Measurements from ENCODE around the gene MAGIX.

MAGIX gene

DNA sequence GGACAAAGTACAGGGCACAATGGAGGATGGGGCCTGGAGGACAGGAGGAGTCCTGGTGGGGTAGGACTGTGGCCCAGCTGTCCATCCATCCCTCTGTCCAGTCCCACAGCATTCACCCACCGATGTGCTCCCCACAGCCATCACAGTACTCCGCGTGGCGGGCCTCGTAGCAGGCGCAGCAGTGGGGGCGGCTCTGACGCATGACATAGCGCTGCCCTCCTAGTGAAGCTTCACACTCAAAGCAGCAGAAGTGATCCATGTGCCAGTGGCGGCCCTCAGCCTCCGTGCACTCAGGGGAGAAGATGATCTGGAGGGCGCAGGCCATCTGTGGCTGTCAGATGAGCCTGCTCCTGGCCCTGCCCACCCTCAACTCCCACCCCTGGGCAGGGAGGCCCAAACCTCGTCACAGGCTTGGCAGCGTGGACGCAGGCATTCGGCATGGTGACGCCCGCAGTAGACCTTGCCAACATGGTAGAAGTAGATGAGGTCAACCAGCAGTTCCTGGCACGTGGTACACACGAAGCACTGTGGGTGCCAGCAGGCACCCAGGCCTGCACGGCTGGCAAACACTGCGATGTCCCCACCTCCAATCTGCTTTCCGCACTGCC lies 15.4 kb downstream of the MAGIX start (continued):
- TF ChIP-seq, protein P1, sequence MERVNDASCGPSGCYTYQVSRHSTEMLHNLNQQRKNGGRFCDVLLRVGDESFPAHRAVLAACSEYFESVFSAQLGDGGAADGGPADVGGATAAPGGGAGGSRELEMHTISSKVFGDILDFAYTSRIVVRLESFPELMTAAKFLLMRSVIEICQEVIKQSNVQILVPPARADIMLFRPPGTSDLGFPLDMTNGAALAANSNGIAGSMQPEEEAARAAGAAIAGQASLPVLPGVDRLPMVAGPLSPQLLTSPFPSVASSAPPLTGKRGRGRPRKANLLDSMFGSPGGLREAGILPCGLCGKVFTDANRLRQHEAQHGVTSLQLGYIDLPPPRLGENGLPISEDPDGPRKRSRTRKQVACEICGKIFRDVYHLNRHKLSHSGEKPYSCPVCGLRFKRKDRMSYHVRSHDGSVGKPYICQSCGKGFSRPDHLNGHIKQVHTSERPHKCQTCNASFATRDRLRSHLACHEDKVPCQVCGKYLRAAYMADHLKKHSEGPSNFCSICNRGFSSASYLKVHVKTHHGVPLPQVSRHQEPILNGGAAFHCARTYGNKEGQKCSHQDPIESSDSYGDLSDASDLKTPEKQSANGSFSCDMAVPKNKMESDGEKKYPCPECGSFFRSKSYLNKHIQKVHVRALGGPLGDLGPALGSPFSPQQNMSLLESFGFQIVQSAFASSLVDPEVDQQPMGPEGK (CRISPR knock-in tag; IDR thresholded peaks at IDR 0.05; ENCODE audit: borderline replicate concordance), result no peak
- TF ChIP-seq TCF4 (CRISPR knock-in tag; IDR thresholded peaks at IDR 0.05; ENCODE audit: borderline replicate concordance) (no peak), ZNF565 (CRISPR knock-in tag; conservative IDR thresholded peaks at IDR 0.05; ENCODE audit: low read depth) (no peak), ARNTL (CRISPR knock-in tag; IDR thresholded peaks at IDR 0.05; ENCODE audit: borderline replicate concordance, low read depth) (no peak), SNAI2 (CRISPR knock-in tag; IDR thresholded peaks at IDR 0.05) (no peak), BACH2 (CRISPR knock-in tag; IDR thresholded peaks at IDR 0.05; ENCODE audit: borderline replicate concordance) (no peak), RARB (CRISPR knock-in tag; IDR thresholded peaks at IDR 0.05) (no peak), ZFP3 (CRISPR knock-in tag; IDR thresholded peaks at IDR 0.05) (no peak)

DNA sequence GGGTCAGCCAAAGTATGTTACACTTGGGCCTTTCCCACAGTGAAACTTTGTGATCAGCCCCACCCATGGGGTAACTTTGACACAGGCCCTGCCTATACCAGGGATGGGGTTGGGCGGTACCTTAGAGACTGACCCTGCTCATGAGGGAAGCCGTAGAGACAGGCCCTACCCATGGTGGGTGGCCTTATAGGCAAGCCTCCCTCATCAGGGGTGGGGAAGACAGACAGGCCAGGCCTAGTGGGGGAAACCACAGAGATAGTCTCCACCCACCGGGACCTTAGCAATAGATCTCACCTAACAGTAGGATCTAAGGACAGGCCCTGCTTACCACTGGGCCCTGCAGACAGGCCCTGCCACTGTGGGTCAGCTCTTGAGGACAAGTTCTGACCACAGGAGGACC lies 16.0 kb downstream of the MAGIX start:
- TF ChIP-seq, protein P2, sequence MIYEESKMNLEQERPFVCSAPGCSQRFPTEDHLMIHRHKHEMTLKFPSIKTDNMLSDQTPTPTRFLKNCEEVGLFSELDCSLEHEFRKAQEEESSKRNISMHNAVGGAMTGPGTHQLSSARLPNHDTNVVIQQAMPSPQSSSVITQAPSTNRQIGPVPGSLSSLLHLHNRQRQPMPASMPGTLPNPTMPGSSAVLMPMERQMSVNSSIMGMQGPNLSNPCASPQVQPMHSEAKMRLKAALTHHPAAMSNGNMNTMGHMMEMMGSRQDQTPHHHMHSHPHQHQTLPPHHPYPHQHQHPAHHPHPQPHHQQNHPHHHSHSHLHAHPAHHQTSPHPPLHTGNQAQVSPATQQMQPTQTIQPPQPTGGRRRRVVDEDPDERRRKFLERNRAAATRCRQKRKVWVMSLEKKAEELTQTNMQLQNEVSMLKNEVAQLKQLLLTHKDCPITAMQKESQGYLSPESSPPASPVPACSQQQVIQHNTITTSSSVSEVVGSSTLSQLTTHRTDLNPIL (CRISPR knock-in tag; IDR thresholded peaks at IDR 0.05; ENCODE audit: low read depth), result no peak
- TF ChIP-seq SNAI2 (CRISPR knock-in tag; IDR thresholded peaks at IDR 0.05), result no peak
- no peak for TF ChIP-seq ISL1 (CRISPR knock-in tag; IDR thresholded peaks at IDR 0.05)
- TF ChIP-seq OSR1 (CRISPR knock-in tag; IDR thresholded peaks at IDR 0.05), result no peak
- TF ChIP-seq ESRRG (CRISPR knock-in tag; IDR thresholded peaks at IDR 0.05), result no peak
- no peak for TF ChIP-seq ZC3H10 (CRISPR knock-in tag; IDR thresholded peaks at IDR 0.05)
- no peak for TF ChIP-seq ARNTL (CRISPR knock-in tag; IDR thresholded peaks at IDR 0.05; ENCODE audit: borderline replicate concordance, low read depth)
- TF ChIP-seq RARB (CRISPR knock-in tag; IDR thresholded peaks at IDR 0.05), result no peak
- no peak for TF ChIP-seq CSDC2 (CRISPR knock-in tag; IDR thresholded peaks at IDR 0.05)
- no peak for TF ChIP-seq ZNF70 (CRISPR knock-in tag; IDR thresholded peaks at IDR 0.05)
- TF ChIP-seq, protein P3, sequence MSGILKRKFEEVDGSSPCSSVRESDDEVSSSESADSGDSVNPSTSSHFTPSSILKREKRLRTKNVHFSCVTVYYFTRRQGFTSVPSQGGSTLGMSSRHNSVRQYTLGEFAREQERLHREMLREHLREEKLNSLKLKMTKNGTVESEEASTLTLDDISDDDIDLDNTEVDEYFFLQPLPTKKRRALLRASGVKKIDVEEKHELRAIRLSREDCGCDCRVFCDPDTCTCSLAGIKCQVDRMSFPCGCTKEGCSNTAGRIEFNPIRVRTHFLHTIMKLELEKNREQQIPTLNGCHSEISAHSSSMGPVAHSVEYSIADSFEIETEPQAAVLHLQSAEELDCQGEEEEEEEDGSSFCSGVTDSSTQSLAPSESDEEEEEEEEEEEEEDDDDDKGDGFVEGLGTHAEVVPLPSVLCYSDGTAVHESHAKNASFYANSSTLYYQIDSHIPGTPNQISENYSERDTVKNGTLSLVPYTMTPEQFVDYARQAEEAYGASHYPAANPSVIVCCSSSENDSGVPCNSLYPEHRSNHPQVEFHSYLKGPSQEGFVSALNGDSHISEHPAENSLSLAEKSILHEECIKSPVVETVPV (CRISPR knock-in tag; IDR thresholded peaks at IDR 0.05), result no peak
- TF ChIP-seq ZNF565 (CRISPR knock-in tag; conservative IDR thresholded peaks at IDR 0.05; ENCODE audit: low read depth), result no peak
- TF ChIP-seq, protein P4, sequence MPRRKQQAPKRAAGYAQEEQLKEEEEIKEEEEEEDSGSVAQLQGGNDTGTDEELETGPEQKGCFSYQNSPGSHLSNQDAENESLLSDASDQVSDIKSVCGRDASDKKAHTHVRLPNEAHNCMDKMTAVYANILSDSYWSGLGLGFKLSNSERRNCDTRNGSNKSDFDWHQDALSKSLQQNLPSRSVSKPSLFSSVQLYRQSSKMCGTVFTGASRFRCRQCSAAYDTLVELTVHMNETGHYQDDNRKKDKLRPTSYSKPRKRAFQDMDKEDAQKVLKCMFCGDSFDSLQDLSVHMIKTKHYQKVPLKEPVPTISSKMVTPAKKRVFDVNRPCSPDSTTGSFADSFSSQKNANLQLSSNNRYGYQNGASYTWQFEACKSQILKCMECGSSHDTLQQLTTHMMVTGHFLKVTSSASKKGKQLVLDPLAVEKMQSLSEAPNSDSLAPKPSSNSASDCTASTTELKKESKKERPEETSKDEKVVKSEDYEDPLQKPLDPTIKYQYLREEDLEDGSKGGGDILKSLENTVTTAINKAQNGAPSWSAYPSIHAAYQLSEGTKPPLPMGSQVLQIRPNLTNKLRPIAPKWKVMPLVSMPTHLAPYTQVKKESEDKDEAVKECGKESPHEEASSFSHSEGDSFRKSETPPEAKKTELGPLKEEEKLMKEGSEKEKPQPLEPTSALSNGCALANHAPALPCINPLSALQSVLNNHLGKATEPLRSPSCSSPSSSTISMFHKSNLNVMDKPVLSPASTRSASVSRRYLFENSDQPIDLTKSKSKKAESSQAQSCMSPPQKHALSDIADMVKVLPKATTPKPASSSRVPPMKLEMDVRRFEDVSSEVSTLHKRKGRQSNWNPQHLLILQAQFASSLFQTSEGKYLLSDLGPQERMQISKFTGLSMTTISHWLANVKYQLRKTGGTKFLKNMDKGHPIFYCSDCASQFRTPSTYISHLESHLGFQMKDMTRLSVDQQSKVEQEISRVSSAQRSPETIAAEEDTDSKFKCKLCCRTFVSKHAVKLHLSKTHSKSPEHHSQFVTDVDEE (CRISPR knock-in tag; IDR thresholded peaks at IDR 0.05), result no peak
- TF ChIP-seq BACH2 (CRISPR knock-in tag; IDR thresholded peaks at IDR 0.05; ENCODE audit: borderline replicate concordance), result no peak
- no peak for TF ChIP-seq ZNF8 (CRISPR knock-in tag; IDR thresholded peaks at IDR 0.05)
- TF ChIP-seq ZFP3 (CRISPR knock-in tag; IDR thresholded peaks at IDR 0.05), result no peak
- no peak for TF ChIP-seq GLIS3 (CRISPR knock-in tag; IDR thresholded peaks at IDR 0.05)
- TF ChIP-seq PPARA (CRISPR knock-in tag; IDR thresholded peaks at IDR 0.05; ENCODE audit: borderline replicate concordance), result no peak
- TF ChIP-seq, protein P1 (CRISPR knock-in tag; IDR thresholded peaks at IDR 0.05; ENCODE audit: borderline replicate concordance), result no peak
- no peak for ATAC-seq

DNA sequence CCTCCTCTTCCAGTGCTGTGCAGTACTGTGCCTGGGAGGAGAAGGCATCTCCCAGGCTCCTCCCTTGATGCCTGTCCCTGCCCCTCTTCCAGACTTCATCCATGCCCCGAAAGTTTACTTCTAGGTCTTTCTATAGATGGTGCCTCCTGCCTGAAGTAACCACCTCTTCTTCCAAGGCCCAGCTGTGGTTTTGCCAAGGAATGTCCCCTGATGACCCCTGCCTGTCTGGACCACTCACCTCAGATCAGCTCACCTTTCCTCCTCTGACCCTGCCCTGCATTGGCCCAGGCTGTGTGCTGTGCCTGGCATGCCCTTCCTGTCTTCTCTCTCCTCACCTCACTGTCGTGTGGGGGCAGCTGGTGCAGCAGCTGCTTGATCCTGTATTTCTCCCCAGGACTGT lies 16.8 kb downstream of the MAGIX start:
- no peak for ATAC-seq
- TF ChIP-seq SNAI2 (CRISPR knock-in tag; IDR thresholded peaks at IDR 0.05), result no peak
- TF ChIP-seq CSDC2 (CRISPR knock-in tag; IDR thresholded peaks at IDR 0.05), result no peak
- TF ChIP-seq TOX (CRISPR knock-in tag; IDR thresholded peaks at IDR 0.05; ENCODE audit: borderline replicate concordance), result no peak
- no peak for TF ChIP-seq ISL1 (CRISPR knock-in tag; IDR thresholded peaks at IDR 0.05)
- no peak for TF ChIP-seq ZFP30 (CRISPR knock-in tag; IDR thresholded peaks at IDR 0.05)
- TF ChIP-seq, protein P3 (CRISPR knock-in tag; IDR thresholded peaks at IDR 0.05), result no peak
- no peak for TF ChIP-seq ZNF70 (CRISPR knock-in tag; IDR thresholded peaks at IDR 0.05)
- TF ChIP-seq OSR1 (CRISPR knock-in tag; IDR thresholded peaks at IDR 0.05), result no peak
- TF ChIP-seq, protein P1 (CRISPR knock-in tag; IDR thresholded peaks at IDR 0.05; ENCODE audit: borderline replicate concordance), result no peak
